Measurements from ENCODE around the gene HELB.
"Not testable (repeated sequence)": the region's sequence is repeated elsewhere in the genome, so short reads cannot be mapped to it uniquely, and the experiment has no call there.

Gene HELB

GRCh38 chr12:66303316-66303804 lies 1.1 kb downstream of the HELB start:
- DNase-seq (ENCODE audit: low spot score): not testable (repeated sequence)

- DNase-seq (ENCODE audit: low spot score): no peak
These were observed 2.1 kb downstream of the HELB start for GRCh38 chr12:66304296-66304900.

DNA sequence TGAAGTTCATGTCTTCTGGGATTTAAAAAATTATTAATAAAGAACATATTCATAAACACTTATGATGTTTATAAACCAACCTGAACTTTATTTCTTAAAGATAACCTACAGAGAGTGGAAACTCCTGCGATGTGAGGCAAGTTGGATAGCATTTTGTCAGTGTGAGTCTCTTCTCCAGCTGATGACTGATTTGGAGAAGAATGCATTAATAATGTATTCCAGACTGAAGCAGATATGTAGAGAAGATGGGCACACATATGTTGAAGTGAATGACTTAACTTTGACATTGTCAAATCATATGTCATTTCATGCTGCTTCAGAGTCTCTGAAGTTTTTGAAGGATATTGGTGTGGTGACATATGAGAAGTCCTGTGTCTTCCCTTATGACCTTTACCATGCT lies 7.3 kb downstream of the HELB start:
- no peak for DNase-seq (ENCODE audit: low spot score)

GRCh38 chr12:66312189-66312588 lies 9.9 kb downstream of the HELB start:
- DNase-seq (ENCODE audit: low spot score): no peak

DNA sequence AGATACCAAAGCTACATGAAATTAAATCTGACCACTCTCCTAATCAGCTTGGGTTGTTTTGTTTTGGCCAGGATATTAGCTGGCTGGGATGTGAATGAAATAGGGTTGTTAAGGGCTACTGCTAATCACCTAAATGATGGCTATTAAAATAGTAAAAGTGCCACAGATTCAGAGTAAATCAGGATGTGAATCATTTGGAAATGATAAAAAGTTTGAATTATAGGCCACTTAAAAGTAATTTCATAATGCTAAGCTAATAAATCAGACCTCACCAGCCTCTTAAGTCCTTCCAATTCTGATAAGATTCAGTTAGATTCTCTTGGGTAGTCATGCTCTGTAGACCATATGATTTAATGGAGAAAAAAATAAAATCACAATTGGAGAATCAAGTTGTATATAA lies 12.0 kb downstream of the HELB start:
- no peak for DNase-seq (ENCODE audit: low spot score)

- DNase-seq (ENCODE audit: low spot score): no peak
These were observed 17.1 kb downstream of the HELB start for GRCh38 chr12:66319266-66319954.

DNA sequence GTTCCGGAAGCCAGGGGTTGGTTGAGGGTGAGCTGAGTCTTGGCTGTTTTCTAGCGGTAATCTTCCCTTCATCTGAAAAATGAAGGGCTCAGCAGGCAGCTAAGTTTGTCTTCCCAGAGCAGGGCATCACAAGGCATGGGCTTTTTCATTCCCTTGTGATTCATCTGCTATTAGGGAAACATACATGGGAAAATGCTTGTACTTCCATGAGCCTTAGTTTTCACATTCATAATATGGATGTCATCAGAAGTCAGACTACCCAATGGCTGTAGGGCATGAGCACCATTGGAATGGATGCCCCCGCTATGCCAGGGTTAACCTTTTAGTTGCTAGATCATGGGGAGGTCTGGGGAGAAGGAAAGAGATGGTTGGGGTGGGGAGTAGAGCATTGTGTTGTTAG lies 18.7 kb downstream of the HELB start:
- no peak for DNase-seq (ENCODE audit: low spot score)

DNA sequence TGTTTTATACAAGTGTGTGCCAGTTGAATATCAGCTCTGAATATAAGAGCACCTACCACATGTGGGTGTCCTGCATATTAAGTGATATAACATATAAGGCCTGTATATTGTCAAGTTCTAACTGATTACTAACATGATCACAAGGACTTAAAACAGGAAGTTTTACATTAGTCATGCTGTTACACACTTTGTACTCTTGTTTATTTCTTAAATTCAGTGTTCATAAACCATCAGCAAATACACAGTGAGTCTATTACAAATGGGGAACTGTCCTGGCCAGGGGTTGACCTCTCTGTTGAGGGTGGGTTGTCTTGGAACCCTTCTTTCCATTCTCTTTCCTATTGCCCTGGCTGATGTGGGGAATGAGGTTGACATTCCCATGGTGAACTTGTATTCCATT lies 19.1 kb downstream of the HELB start:
- DNase-seq (ENCODE audit: low spot score): no peak

DNA sequence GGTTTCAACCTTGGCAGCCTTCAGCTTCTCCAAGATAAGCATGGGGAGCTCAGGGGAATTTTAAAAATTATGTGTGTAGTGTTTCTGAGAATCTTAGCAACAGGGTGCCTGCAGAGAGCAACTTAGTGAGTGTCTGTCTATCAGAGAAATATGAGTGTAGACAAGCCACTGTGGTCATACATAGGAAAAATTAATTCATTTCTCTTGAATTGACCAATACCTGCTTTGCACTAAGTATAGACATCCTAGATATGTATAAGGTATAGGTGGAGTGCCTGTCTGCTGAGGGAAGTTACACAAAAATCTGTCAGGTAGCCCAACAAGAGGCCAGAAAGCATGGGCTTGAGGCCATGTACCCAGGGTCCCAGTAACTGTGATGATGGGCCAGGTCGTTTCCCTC lies 20.7 kb downstream of the HELB start:
- no peak for DNase-seq (ENCODE audit: low spot score)

- DNase-seq (ENCODE audit: low spot score): no peak
These were observed 27.6 kb downstream of the HELB start for GRCh38 chr12:66329941-66330340.

DNA sequence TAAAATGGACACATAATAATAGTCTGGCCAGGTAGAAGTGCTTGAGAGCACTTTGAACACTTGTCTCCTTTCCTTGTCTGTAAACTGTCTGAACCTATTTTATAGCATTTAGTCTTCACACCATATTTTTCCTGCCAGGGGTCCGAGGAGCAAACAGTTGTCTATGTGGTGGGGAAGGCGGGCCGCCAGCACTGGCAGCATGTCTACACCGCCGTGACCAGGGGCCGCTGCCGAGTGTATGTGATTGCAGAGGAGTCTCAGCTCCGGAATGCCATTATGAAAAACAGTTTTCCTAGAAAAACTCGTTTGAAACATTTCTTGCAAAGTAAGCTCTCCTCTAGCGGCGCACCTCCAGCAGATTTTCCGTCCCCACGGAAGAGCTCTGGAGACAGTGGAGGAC lies 28.7 kb downstream of the HELB start:
- DNase-seq (ENCODE audit: low spot score): no peak

DNA sequence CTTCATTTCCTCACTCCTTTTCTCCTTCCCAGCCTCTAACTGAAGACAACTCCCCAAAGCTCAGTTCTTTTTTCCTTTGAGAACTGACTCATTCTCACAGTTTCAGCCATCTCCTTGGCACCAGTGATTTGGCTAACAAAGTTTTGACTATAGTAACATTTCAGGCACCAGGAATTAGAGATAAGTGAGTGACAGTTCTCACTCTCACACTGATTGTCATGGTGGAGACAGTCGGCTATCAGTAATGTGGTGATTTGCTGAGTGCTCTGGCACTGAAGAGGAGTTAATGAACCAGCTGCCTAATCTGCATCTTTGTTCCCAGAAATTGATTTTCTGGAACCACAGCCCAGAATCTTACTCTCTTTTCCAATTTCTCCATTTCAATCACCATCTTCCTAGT lies 29.5 kb downstream of the HELB start:
- DNase-seq (ENCODE audit: low spot score): no peak

DNA sequence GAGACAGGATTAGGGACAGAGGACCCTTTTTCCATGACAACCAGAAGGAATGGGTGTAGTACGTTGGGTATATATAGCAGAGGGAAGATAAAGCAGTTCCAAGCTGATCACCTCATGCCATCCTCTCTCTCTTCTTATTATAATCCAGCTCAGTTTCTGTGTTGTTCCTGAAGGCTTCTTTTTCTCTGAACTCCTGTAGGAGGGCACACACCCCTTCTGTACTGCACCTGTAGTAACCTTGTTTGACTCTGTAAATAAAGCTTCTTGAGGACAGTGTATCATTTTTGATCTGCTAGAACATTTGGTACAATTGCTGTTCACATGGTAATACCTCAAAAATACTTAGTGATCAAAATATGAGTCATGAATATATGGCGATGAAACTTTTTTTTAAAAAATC lies 33.5 kb downstream of the HELB start:
- DNase-seq (ENCODE audit: low spot score): no peak

DNA sequence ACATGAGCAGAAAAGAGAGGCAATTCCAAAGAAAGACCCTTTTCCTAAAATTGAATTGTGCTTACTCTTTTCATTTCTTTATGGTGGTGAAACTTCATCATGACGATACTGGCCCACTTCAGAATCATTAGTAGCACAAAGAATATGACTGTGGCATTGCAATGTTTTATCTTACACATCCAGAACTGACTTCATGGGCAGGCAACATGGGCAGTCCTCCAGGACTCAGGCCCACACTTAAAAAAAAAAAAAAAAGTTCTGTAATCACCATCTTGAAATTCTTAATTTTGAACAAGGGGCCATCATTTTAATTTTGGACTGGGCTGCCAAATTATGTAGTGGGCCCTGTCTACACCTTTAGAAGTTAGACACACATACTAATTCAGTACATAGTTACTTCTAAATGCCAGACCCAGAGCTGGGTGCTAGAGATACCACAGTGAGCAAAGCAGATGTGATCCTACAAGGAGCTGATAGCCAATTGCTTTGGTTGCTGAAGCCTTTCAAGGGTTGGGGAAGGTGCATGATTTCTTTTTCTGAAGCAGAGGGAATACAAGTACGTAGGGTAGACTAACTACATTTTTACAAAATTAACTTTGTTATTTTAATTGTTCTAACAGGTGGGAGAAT lies 35.2 kb downstream of the HELB start:
- DNase-seq (ENCODE audit: low spot score): no peak

DNA sequence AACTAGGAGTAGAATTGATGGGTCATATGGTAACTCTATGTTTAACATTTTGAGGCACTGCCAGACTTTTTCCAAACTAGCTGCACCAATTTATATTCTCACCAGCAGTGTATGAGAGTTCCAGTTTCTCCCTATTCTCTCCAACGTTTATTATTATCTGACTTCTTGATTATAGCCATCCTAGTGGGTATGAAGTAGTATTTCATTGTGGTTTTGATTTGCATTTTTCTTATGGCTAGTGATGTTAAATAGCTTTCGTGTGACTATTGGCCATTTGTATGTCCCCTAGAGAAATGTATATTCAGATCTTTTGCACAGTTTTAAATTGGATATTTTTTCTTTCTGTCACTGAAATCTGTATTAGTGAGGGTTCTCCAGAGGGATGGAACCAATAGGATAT lies 37.8 kb downstream of the HELB start:
- DNase-seq (ENCODE audit: low spot score): no peak

GRCh38 chr12:66341126-66341525 lies 38.8 kb downstream of the HELB start:
- no peak for DNase-seq (ENCODE audit: low spot score)

- no peak for DNase-seq (ENCODE audit: low spot score)
These were observed 42.9 kb downstream of the HELB start for GRCh38 chr12:66345212-66345611.

- no peak for DNase-seq (ENCODE audit: low spot score)
These were observed 43.7 kb downstream of the HELB start for GRCh38 chr12:66345956-66346355.

GRCh38 chr12:66351301-66351700 lies 49.0 kb downstream of the HELB start:
- DNase-seq (ENCODE audit: low spot score): no peak

DNA sequence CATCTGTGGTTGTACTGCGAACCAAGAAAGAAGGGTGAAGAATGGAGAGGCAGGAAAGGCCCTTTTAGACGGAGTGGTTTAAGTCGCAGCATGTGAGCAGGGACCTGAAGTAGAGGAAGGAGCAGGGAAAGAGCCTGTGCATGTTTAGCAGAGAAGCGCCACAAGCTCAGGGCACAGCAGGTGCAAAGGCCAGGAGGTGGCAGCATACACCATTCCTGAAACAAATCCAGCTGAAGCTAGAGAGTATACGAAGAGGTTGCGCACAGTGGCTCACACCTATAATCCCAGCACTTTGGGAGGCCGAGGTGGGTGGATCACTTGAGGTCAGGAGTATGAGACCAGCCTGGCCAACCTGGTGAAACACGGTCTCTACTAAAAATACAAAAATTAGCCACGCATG lies 49.9 kb downstream of the HELB start:
- DNase-seq (ENCODE audit: low spot score): peak; percentile 54

GRCh38 chr12:66352899-66353298 lies 50.6 kb downstream of the HELB start:
- no peak for DNase-seq (ENCODE audit: low spot score)

DNA sequence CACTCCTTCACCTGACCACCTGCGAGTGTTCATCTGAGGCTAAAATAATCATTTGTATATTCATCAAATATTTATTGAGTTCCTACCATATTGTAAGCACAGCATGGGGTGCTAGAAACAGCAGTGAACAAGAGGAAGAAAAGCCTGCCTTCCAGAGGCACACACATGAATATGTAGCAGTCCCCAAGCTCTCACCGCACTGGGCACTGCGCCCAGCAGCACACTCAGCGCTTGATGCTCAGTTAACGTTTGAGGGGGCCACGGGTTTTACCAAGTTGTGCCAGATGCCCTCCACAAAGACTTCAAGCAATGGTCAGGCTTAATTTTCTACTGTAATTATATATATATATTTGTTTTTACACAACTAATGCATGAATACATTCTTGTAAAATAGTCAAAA lies 52.0 kb downstream of the HELB start:
- DNase-seq (ENCODE audit: low spot score): no peak

DNA sequence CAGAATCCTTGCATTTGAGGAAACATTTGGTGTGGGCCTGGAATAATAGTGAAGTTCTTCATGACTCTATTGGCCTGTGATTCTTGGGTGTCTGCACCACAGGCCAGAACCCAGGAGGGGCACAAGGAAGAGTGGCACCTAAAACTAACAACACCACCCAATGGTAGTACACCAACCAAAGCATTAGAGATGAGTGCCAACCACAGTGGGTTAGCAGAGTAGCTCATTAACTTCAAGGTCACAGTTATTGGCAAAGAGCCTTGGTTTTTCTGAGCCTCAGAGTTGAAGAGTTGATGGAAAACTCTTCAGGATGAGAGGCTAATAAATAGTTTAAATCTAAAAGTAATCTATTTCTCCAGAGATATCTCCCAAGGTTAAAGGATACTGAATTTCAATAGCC lies 57.0 kb downstream of the HELB start:
- DNase-seq (ENCODE audit: low spot score): no peak

GRCh38 chr12:66361703-66362102 lies 59.4 kb downstream of the HELB start:
- no peak for DNase-seq (ENCODE audit: low spot score)
